NT2/D1 (cell line): ENCODE results near the gene WASHC2A.
"Not testable (repeated sequence)": the region's sequence is repeated elsewhere in the genome, so short reads cannot be mapped to it uniquely, and the experiment has no call there.

ENCODE experiments used
- SUZ12 ChIP-seq: IDR thresholded peaks from 2 replicates; pipeline ENCODE4 v1.6.1; 2011; ENCODE audit not compliant: insufficient read length, insufficient read depth; ENCODE audit errors: extremely low read depth
- YY1 ChIP-seq: IDR thresholded peaks from 2 replicates; pipeline ENCODE4 v1.6.1; 2011; ENCODE audit not compliant: insufficient read length, insufficient read depth

DNA sequence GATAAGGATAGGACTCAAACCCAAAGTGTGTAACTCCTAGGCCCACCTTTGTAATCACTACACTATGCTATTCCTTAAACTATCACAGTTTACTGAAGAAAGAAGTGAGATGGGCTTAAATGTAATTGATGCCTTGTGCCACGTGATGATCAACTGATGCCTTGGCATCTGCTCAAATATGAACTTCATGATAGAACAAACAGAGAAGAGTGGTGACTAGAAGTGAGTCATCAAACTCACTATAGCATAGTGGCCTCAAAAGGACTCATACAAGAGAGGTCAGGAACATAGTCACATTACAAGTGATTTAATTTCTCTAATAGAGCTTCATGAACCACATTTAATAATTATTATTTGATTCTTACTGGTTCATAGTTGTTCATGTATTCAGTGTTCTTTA, 101.8 kb downstream of the WASHC2A start:
- TF ChIP-seq SUZ12, YY1: not testable (repeated sequence)
